HFFc6 (cell line): ENCODE measurements around the gene IL17C. TPM values are rescaled to one million over a fixed set of nuclear protein-coding genes. Genes with fewer than 3 reads are reported as not detected.

ENCODE experiments used
- DNase-seq: peaks from one replicate; pipeline ENCODE4 v3.0.0-alpha.2; 2018
- H3K27ac Mint-ChIP-seq: 2 replicates; pipeline ENCODE4 v1.8.0; 2020; ENCODE audit warnings: mild to moderate bottlenecking, mixed read lengths
- H3K27me3 Mint-ChIP-seq: 2 replicates; pipeline ENCODE4 v1.8.0; 2021; ENCODE audit warnings: mild to moderate bottlenecking, moderate library complexity, mixed read lengths; ENCODE audit not compliant: insufficient read depth
- H3K36me3 Mint-ChIP-seq: 2 replicates; pipeline ENCODE4 v1.8.0; 2021; ENCODE audit warnings: low read depth, mixed read lengths
- H3K4me1 Mint-ChIP-seq: 2 replicates; pipeline ENCODE4 v1.8.0; 2020; ENCODE audit warnings: low read depth, mixed read lengths
- H3K4me3 Mint-ChIP-seq: 2 replicates; pipeline ENCODE4 v1.8.0; 2020; ENCODE audit warnings: mild to moderate bottlenecking, moderate library complexity, mixed read lengths
- H3K9me3 Mint-ChIP-seq: 2 replicates; pipeline ENCODE4 v1.8.0; 2020; ENCODE audit warnings: mild to moderate bottlenecking, mixed read lengths
- total RNA-seq, 6 experiments: library from RNA; stranded (reverse); fragmentation: NEBNext Ultra II Directional; extraction: Animal tissue kit (Norgen Biotek cat#: 25700); gene quantifications; 2 replicates in 1 of 6; 3 replicates in 5 of 6; pipeline ENCODE4 v1.2.3, GENCODE V29; 2021
- TF ChIP-seq, protein P1 (sequence below): fragments of 200-600 bp; sonication (generic); IDR thresholded peaks from 2 replicates; pipeline ENCODE4 v1.5.0; 2021; ENCODE audit warnings: antibody characterized with exemption, mild to moderate bottlenecking

IL17C gene
- total RNA-seq, 6 experiments from 2014 or later: not detected

GRCh38 chr16:88630433-88630832 lies 7.9 kb upstream of the IL17C start:
- no peak overlapping the region for H3K27ac Mint-ChIP-seq
- DNase-seq: no peak
- no peaks in the 10 kb centered on the region for H3K9me3 Mint-ChIP-seq
- H3K4me3 Mint-ChIP-seq: no peak overlapping the region
- H3K36me3 Mint-ChIP-seq: no peaks in the 10 kb centered on the region; the same call in 1 of the 2 replicates
- peaks cover 6% of the 10 kb centered on the region; the same call in 1 of the 2 replicates for H3K4me1 Mint-ChIP-seq
- no peaks in the 10 kb centered on the region; the same call in none of the 2 replicates for H3K27me3 Mint-ChIP-seq
- TF ChIP-seq, protein P1, sequence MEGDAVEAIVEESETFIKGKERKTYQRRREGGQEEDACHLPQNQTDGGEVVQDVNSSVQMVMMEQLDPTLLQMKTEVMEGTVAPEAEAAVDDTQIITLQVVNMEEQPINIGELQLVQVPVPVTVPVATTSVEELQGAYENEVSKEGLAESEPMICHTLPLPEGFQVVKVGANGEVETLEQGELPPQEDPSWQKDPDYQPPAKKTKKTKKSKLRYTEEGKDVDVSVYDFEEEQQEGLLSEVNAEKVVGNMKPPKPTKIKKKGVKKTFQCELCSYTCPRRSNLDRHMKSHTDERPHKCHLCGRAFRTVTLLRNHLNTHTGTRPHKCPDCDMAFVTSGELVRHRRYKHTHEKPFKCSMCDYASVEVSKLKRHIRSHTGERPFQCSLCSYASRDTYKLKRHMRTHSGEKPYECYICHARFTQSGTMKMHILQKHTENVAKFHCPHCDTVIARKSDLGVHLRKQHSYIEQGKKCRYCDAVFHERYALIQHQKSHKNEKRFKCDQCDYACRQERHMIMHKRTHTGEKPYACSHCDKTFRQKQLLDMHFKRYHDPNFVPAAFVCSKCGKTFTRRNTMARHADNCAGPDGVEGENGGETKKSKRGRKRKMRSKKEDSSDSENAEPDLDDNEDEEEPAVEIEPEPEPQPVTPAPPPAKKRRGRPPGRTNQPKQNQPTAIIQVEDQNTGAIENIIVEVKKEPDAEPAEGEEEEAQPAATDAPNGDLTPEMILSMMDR: no peak

- DNase-seq: no peak
- H3K27me3 Mint-ChIP-seq: no peaks in the 10 kb centered on the region; the same call in none of the 2 replicates
- TF ChIP-seq, protein P1: no peak
- no peaks in the 10 kb centered on the region; the same call in 1 of the 2 replicates for H3K36me3 Mint-ChIP-seq
- peaks cover 6% of the 10 kb centered on the region; the same call in 1 of the 2 replicates for H3K4me1 Mint-ChIP-seq
- no peak overlapping the region for H3K27ac Mint-ChIP-seq
- H3K4me3 Mint-ChIP-seq: no peak overlapping the region
- H3K9me3 Mint-ChIP-seq: no peaks in the 10 kb centered on the region
These were observed 7.4 kb upstream of the IL17C start for GRCh38 chr16:88630941-88631340.

DNA sequence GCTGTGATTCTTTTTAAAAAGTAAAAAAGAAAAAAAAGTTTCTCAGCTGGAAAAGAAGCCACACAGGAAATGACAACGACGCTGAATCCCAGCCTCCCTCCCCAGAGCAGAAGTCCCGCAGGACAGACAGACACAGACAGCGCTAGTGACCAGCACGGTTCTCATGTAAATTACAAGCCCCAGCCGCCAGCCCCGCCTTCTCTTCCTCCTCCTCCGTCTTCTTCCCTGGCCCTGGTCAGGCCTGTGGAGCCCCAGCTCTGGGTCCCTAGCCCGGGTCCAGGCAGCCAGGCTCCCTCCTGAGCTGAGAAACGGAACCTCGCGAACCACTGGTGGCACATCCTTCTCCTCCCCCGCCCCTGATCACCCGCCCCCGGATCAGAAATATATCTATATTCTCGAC lies 7.0 kb upstream of the IL17C start:
- no peaks in the 10 kb centered on the region; the same call in none of the 2 replicates for H3K27me3 Mint-ChIP-seq
- peaks cover 6% of the 10 kb centered on the region; the same call in 1 of the 2 replicates for H3K4me1 Mint-ChIP-seq

GRCh38 chr16:88631920-88632586 lies 6.3 kb upstream of the IL17C start:
- Mint-ChIP-seq H3K27me3 (no peaks in the 10 kb centered on the region; the same call in 1 of the 2 replicates), H3K27ac (no peak overlapping the region), H3K9me3 (no peaks in the 10 kb centered on the region), H3K36me3 (no peaks in the 10 kb centered on the region; the same call in 1 of the 2 replicates), H3K4me1 (peaks cover 8% of the 10 kb centered on the region), H3K4me3 (no peak overlapping the region)
- TF ChIP-seq, protein P1: no peak
- no peak for DNase-seq

More for the DNA sequence above, 7.0 kb upstream of the IL17C start:
- H3K9me3 Mint-ChIP-seq: no peaks in the 10 kb centered on the region
- TF ChIP-seq, protein P1: no peak
- no peak overlapping the region for H3K4me3 Mint-ChIP-seq
- no peaks in the 10 kb centered on the region; the same call in 1 of the 2 replicates for H3K36me3 Mint-ChIP-seq
- no peak for DNase-seq
- no peak overlapping the region for H3K27ac Mint-ChIP-seq

- TF ChIP-seq, protein P1: no peak
- no peaks in the 10 kb centered on the region; the same call in 1 of the 2 replicates for H3K36me3 Mint-ChIP-seq
These were observed 5.8 kb upstream of the IL17C start for GRCh38 chr16:88632587-88632930.

More at GRCh38 chr16:88632587-88632930, 5.8 kb upstream of the IL17C start:
- H3K4me3 Mint-ChIP-seq: no peak overlapping the region
- DNase-seq: no peak
- H3K9me3 Mint-ChIP-seq: no peaks in the 10 kb centered on the region
- H3K27ac Mint-ChIP-seq: no peak overlapping the region
- H3K4me1 Mint-ChIP-seq: peaks cover 13% of the 10 kb centered on the region
- H3K27me3 Mint-ChIP-seq: no peaks in the 10 kb centered on the region; the same call in 1 of the 2 replicates
